Peyer's patch (tissue), 4 donors: ENCODE measurements around the gene PTPRB.

Source experiments
- CTCF ChIP-seq, 6 experiments: fragments of 450-650 bp in 4 of 6; fragments of 200-600 bp in 2 of 6; sonication (generic) in 1 of 6; IDR thresholded peaks; one replicate each; pipeline ENCODE4 v1.5.1; 2017 to 2019; ENCODE audit warnings: antibody characterized with exemption in 6 of 6, mild to moderate bottlenecking in 3 of 6, moderate library complexity in 1 of 6
- POLR2A ChIP-seq, 2 donors: fragments of 450-650 bp; IDR thresholded peaks; one replicate each; pipeline ENCODE4 v1.5.1; 2017; ENCODE audit warnings: antibody characterized with exemption in 2 of 2, mild to moderate bottlenecking in 2 of 2, moderate library complexity in 2 of 2

- TF ChIP-seq CTCF (IDR thresholded peaks at IDR 0.05) (no peak), POLR2A (IDR thresholded peaks at IDR 0.05) (no peak)
These were observed 139.7 kb downstream of the PTPRB start for GRCh38 chr12:70497508-70497907.
